HEK293 (cell line): ENCODE measurements around the gene GLIPR1.

Source experiments
- CTCF ChIP-seq: fragments of 450-650 bp; formaldehyde crosslinking; IDR thresholded peaks from 2 replicates; pipeline ENCODE4 v1.5.1; 2016; ENCODE audit warnings: missing biosample characterization, missing genetic modification characterization
- MEIS1 ChIP-seq: sonication (generic); formaldehyde crosslinking; IDR thresholded peaks from 2 replicates; pipeline ENCODE4 v1.8.1; 2022; ENCODE audit warnings: missing genetic modification reagents, mild to moderate bottlenecking, borderline replicate concordance
- PRDM1 ChIP-seq: fragments of 450-650 bp; formaldehyde crosslinking; IDR thresholded peaks from 2 replicates; pipeline ENCODE4; 2016; ENCODE audit warnings: missing biosample characterization, missing genetic modification characterization
- RBAK ChIP-seq: fragments of 450-650 bp; formaldehyde crosslinking; IDR thresholded peaks from 2 replicates; pipeline ENCODE4 v1.5.1; 2016; ENCODE audit warnings: missing biosample characterization, missing genetic modification characterization
- ZBTB7A ChIP-seq: fragments of 450-650 bp; formaldehyde crosslinking; IDR thresholded peaks from 2 replicates; pipeline ENCODE4 v1.5.1; 2016; ENCODE audit warnings: low read depth, missing biosample characterization, missing genetic modification characterization
- ZNF140 ChIP-seq: fragments of 450-650 bp; formaldehyde crosslinking; IDR thresholded peaks from 2 replicates; pipeline ENCODE4 v1.5.1; 2016; ENCODE audit warnings: missing biosample characterization, missing genetic modification characterization
- ZNF302 ChIP-seq: fragments of 450-650 bp; formaldehyde crosslinking; IDR thresholded peaks from 2 replicates; pipeline ENCODE4 v1.5.1; 2016; ENCODE audit warnings: missing biosample characterization, missing genetic modification characterization, low read depth

GRCh38 chr12:75491169-75491568 lies 10.6 kb downstream of the GLIPR1 start:
- TF ChIP-seq PRDM1 (tag by site-specific recombination): no peak
- TF ChIP-seq CTCF: no peak
- TF ChIP-seq ZNF302: no peak
- TF ChIP-seq MEIS1 (CRISPR knock-in tag): no peak
- no peak for TF ChIP-seq ZBTB7A (tag by site-specific recombination)
- TF ChIP-seq ZNF140 (tag by site-specific recombination): no peak
- no peak for TF ChIP-seq RBAK (tag by site-specific recombination)
